ENCODE data around the gene IFNAR1.
A peak's percentile ranks its signal among the peaks of the same experiment; 100 is the strongest.

IFNAR1 gene

GRCh38 chr21:33300701-33301631 lies 23.8 kb upstream of the IFNAR1 start:
- H3K9ac ChIP-seq: peak overlapping the region; percentile 27 to 85 (median 78)
- H3K27me3 ChIP-seq: no peaks in the 10 kb centered on the region
- H3K9me3 ChIP-seq (replicated peaks in 1 of 11): no peaks in the 10 kb centered on the region; a peak in 1 of 22 replicates
- peaks cover 93 to 100% (median 98%) of the 10 kb centered on the region in 10 experiments for H3K4me1 ChIP-seq
- peak overlapping the region; percentile 76 to 98 (median 93) for H3K27ac ChIP-seq
- peak overlapping the region; percentile 72 to 95 (median 83) for H3K4me2 ChIP-seq
- H3K36me3 ChIP-seq: peaks cover 0 to 22% (median 18%) of the 10 kb centered on the region in 11 experiments; a peak in 13 of 22 replicates
- H3K4me3 ChIP-seq: peak overlapping the region in 3 of 10 experiments; percentile 5 to 46 (median 21); a peak in 5 of 20 replicates
- no peak for TF ChIP-seq Cebpa-rat (IDR thresholded peaks at IDR 0.05)
- no peaks in the 10 kb centered on the region for H4K20me1 ChIP-seq

- no peaks in the 10 kb centered on the region for H3K27me3 ChIP-seq
- no peaks in the 10 kb centered on the region for H4K20me1 ChIP-seq
- H3K9me3 ChIP-seq (replicated peaks in 1 of 11): no peaks in the 10 kb centered on the region; a peak in 1 of 22 replicates
- peak overlapping the region; percentile 27 to 85 (median 78) for H3K9ac ChIP-seq
- peak overlapping the region in 3 of 10 experiments; percentile 5 to 46 (median 21); a peak in 5 of 20 replicates for H3K4me3 ChIP-seq
- peaks cover 92 to 100% (median 98%) of the 10 kb centered on the region in 10 experiments for H3K4me1 ChIP-seq
- no peak for TF ChIP-seq Cebpa-rat (IDR thresholded peaks at IDR 0.05)
- peaks cover 0 to 15% (median 11%) of the 10 kb centered on the region in 11 experiments; a peak in 13 of 22 replicates for H3K36me3 ChIP-seq
- H3K27ac ChIP-seq: peak overlapping the region; percentile 76 to 98 (median 93)
- peak overlapping the region; percentile 72 to 95 (median 83) for H3K4me2 ChIP-seq
Measured at GRCh38 chr21:33301632-33302002, 23.2 kb upstream of the IFNAR1 start.

GRCh38 chr21:33302055-33302454 lies 22.7 kb upstream of the IFNAR1 start:
- Histone ChIP-seq H3K9ac (peak overlapping the region in 9 of 11 experiments; percentile 71 to 85 (median 78); a peak in 15 of 22 replicates), H3K4me3 (peak overlapping the region in 3 of 10 experiments; percentile 5 to 46 (median 21); a peak in 2 of 20 replicates), H3K4me2 (peak overlapping the region; percentile 72 to 95 (median 83)), H3K4me1 (peaks cover 95 to 100% (median 98%) of the 10 kb centered on the region in 10 experiments), H4K20me1 (no peaks in the 10 kb centered on the region), H3K27me3 (no peaks in the 10 kb centered on the region), H3K36me3 (peaks cover 0 to 11% (median 7%) of the 10 kb centered on the region in 11 experiments; a peak in 10 of 22 replicates), H3K27ac (peak overlapping the region; percentile 76 to 98 (median 93)), H3K9me3 (replicated peaks in 1 of 11) (no peaks in the 10 kb centered on the region; a peak in 1 of 22 replicates)
- TF ChIP-seq Cebpa-rat (IDR thresholded peaks at IDR 0.05): no peak

GRCh38 chr21:33302796-33303195 lies 22.0 kb upstream of the IFNAR1 start:
- peaks cover 0 to 4% (median 0%) of the 10 kb centered on the region in 11 experiments; a peak in 4 of 22 replicates for H3K36me3 ChIP-seq
- H3K4me1 ChIP-seq: peaks cover 95 to 100% (median 98%) of the 10 kb centered on the region in 10 experiments
- peak overlapping the region; percentile 76 to 98 (median 93); a peak in 21 of 22 replicates for H3K27ac ChIP-seq
- H4K20me1 ChIP-seq: no peaks in the 10 kb centered on the region
- no peak overlapping the region for H3K4me3 ChIP-seq
- peak overlapping the region in 5 of 11 experiments; percentile 11 to 85 (median 82); a peak in 7 of 22 replicates for H3K9ac ChIP-seq
- no peaks in the 10 kb centered on the region; a peak in 1 of 22 replicates for H3K9me3 ChIP-seq (replicated peaks in 1 of 11)
- H3K4me2 ChIP-seq: peak overlapping the region; percentile 72 to 95 (median 83)
- no peaks in the 10 kb centered on the region for H3K27me3 ChIP-seq
- no peak for TF ChIP-seq Cebpa-rat (IDR thresholded peaks at IDR 0.05)

GRCh38 chr21:33305344-33305671 lies 19.5 kb upstream of the IFNAR1 start:
- peaks cover 6 to 9% (median 6%) of the 10 kb centered on the region in 11 experiments; a peak in 20 of 22 replicates for H3K9me3 ChIP-seq (replicated peaks in 1 of 11)
- H3K4me3 ChIP-seq: no peak overlapping the region
- H3K4me1 ChIP-seq: peaks cover 88 to 100% (median 96%) of the 10 kb centered on the region in 10 experiments
- 0 out of 22 replicates have a peak, but pooled peaks cover 0 to 3% (median 0%) of the 10 kb centered on the region in 11 experiments for H3K36me3 ChIP-seq
- TF ChIP-seq Cebpa-rat (IDR thresholded peaks at IDR 0.05): no peak
- no peaks in the 10 kb centered on the region for H4K20me1 ChIP-seq
- H3K27me3 ChIP-seq: no peaks in the 10 kb centered on the region
- H3K27ac ChIP-seq: peak overlapping the region; percentile 68 to 98 (median 93); a peak in 21 of 22 replicates
- peak overlapping the region in 9 of 11 experiments; percentile 2 to 56 (median 44); a peak in 13 of 22 replicates for H3K9ac ChIP-seq
- peak overlapping the region; percentile 72 to 95 (median 83) for H3K4me2 ChIP-seq

GRCh38 chr21:33305938-33306337 lies 18.8 kb upstream of the IFNAR1 start:
- peak overlapping the region; percentile 72 to 95 (median 83); a peak in 17 of 22 replicates for H3K4me2 ChIP-seq
- peak overlapping the region in 10 of 11 experiments; percentile 68 to 98 (median 92); a peak in 19 of 22 replicates for H3K27ac ChIP-seq

GRCh38 chr21:33308586-33309490 lies 15.9 kb upstream of the IFNAR1 start:
- Histone ChIP-seq H3K27ac (peak overlapping the region in 10 of 11 experiments; percentile 3 to 95 (median 70); a peak in 20 of 22 replicates), H3K4me3 (no peak overlapping the region), H3K9ac (peak overlapping the region in 8 of 11 experiments; percentile 29 to 65 (median 55); a peak in 13 of 22 replicates)

More at GRCh38 chr21:33305938-33306337, 18.8 kb upstream of the IFNAR1 start:
- Histone ChIP-seq H3K9ac (no peak overlapping the region), H3K4me1 (peaks cover 82 to 100% (median 90%) of the 10 kb centered on the region in 10 experiments), H3K9me3 (replicated peaks in 1 of 11) (peaks cover 7 to 14% (median 13%) of the 10 kb centered on the region in 11 experiments; a peak in 20 of 22 replicates), H3K4me3 (no peak overlapping the region), H4K20me1 (no peaks in the 10 kb centered on the region), H3K36me3 (0 out of 22 replicates have a peak, but pooled peaks cover 0 to 3% (median 0%) of the 10 kb centered on the region in 11 experiments), H3K27me3 (no peaks in the 10 kb centered on the region)
- TF ChIP-seq Cebpa-rat (IDR thresholded peaks at IDR 0.05): no peak

GRCh38 chr21:33309778-33310177 lies 15.0 kb upstream of the IFNAR1 start:
- no peak for TF ChIP-seq Cebpa-rat (IDR thresholded peaks at IDR 0.05)
- Histone ChIP-seq H3K9ac (no peak overlapping the region; a peak in 1 of 22 replicates), H3K4me2 (peak overlapping the region in 7 of 11 experiments; percentile 68 to 82 (median 79); a peak in 11 of 22 replicates), H3K27me3 (no peaks in the 10 kb centered on the region), H3K9me3 (replicated peaks in 1 of 11) (peaks cover 7 to 40% (median 33%) of the 10 kb centered on the region in 11 experiments; a peak in 21 of 22 replicates), H4K20me1 (no peaks in the 10 kb centered on the region), H3K27ac (peak overlapping the region in 7 of 11 experiments; percentile 62 to 95 (median 78); a peak in 14 of 22 replicates), H3K4me3 (no peak overlapping the region), H3K36me3 (no peaks in the 10 kb centered on the region), H3K4me1 (peaks cover 68 to 100% (median 82%) of the 10 kb centered on the region in 10 experiments)

More at GRCh38 chr21:33308586-33309490, 15.9 kb upstream of the IFNAR1 start:
- Histone ChIP-seq H4K20me1 (no peaks in the 10 kb centered on the region), H3K27me3 (no peaks in the 10 kb centered on the region), H3K36me3 (no peaks in the 10 kb centered on the region), H3K4me2 (peak overlapping the region; percentile 50 to 82 (median 72)), H3K4me1 (peaks cover 73 to 100% (median 83%) of the 10 kb centered on the region in 10 experiments), H3K9me3 (replicated peaks in 1 of 11) (peaks cover 7 to 32% (median 25%) of the 10 kb centered on the region in 11 experiments; a peak in 21 of 22 replicates)
- peak in 1 of 11 experiments; percentile 55; a peak in 2 of 22 replicates for TF ChIP-seq Cebpa-rat (IDR thresholded peaks at IDR 0.05)

Measured in BLaER1 treated with 17β-estradiol and CSF1 and Interleukin-3, amounts not matched to agents 10 nM and 100 nM (cell line).